Testis (tissue), 2 donors: Measurements from ENCODE around the gene XAF1.

ENCODE experiments used
- CTCF ChIP-seq, 3 experiments: fragments of 450-650 bp in 2 of 3; fragments of 200-600 bp in 1 of 3; sonication (generic) in 1 of 3; IDR thresholded peaks; one replicate each; pipeline ENCODE4 v1.5.1; 2016 to 2019; ENCODE audit warnings: antibody characterized with exemption in 3 of 3, mild to moderate bottlenecking in 2 of 3, moderate library complexity in 1 of 3
- POLR2A ChIP-seq: fragments of 450-650 bp; IDR thresholded peaks from one replicate; pipeline ENCODE4 v1.6.1; 2017; ENCODE audit warnings: antibody characterized with exemption, mild to moderate bottlenecking, moderate library complexity

- TF ChIP-seq POLR2A, result no peak
- no peak for TF ChIP-seq CTCF (IDR thresholded peaks at IDR 0.05)
These were observed 63.1 kb downstream of the XAF1 start for GRCh38 chr17:6818938-6819337.
